Caco-2 (cell line): ENCODE measurements around the gene LYPD3. TPM values are rescaled to one million over a fixed set of nuclear protein-coding genes. Genes with fewer than 3 reads are reported as not detected.
"Not testable (repeated sequence)": the region's sequence is repeated elsewhere in the genome, so short reads cannot be mapped to it uniquely, and the experiment has no call there.

ENCODE experiments used
- BruUV-seq: library from RNA; stranded (reverse); fragments of 400-500 nt; replicated peaks from 2 replicates; lab custom pipeline; 2021; lab: Mats Ljungman, UMichigan
- CTCF ChIA-PET: fragments of 300-600 bp; sonication (Branson Sonifier 250); formaldehyde crosslinking; loops from one replicate; lab custom pipeline; 2022; ENCODE audit warnings: antibody characterized with exemption; lab: Charles Lee
- POLR2A ChIA-PET: fragments of 300-600 bp; sonication (Branson Sonifier 250); formaldehyde crosslinking; loops from one replicate; lab custom pipeline; 2022; ENCODE audit warnings: antibody characterized with exemption; lab: Charles Lee
- DNase-seq, 2 experiments: peaks; one replicate each; pipeline versions ENCODE4 v3.0.0 to v3.0.0-alpha.2; 2020 to 2022
- H3K27me3 ChIP-seq: replicated peaks from 2 replicates; pipeline ENCODE4 v1.6.0; 2011; ENCODE audit warnings: low read length; ENCODE audit not compliant: control insufficient read depth, insufficient read depth
- H3K36me3 ChIP-seq: 2 replicates; pipeline ENCODE4 v1.5.1; 2011; ENCODE audit warnings: low read length; ENCODE audit not compliant: control insufficient read depth, insufficient read depth
- H3K4me1 ChIP-seq: fragments of 250-450 bp; sonication (Bioruptor Pico); 2 replicates; pipeline ENCODE4 v1.5.1; 2020; ENCODE audit warnings: mild to moderate bottlenecking
- H3K4me3 ChIP-seq: 2 replicates; pipeline ENCODE4 v1.5.1; 2011; ENCODE audit warnings: low read depth, mild to moderate bottlenecking, control low read depth, low read length
- H3K9me3 ChIP-seq: fragments of 250-450 bp; sonication (Bioruptor Pico); 2 replicates; pipeline ENCODE4 v1.5.1; 2020; ENCODE audit warnings: mild to moderate bottlenecking, moderate library complexity
- H3K27ac Mint-ChIP-seq: one replicate; pipeline ENCODE4 v1.8.0; 2022; ENCODE audit warnings: mixed read lengths; ENCODE audit not compliant: unreplicated experiment
- H3K27me3 Mint-ChIP-seq: one replicate; pipeline ENCODE4 v1.8.0; 2022; ENCODE audit warnings: mixed read lengths; ENCODE audit not compliant: insufficient read depth, unreplicated experiment
- H3K36me3 Mint-ChIP-seq: one replicate; pipeline ENCODE4 v1.8.0; 2022; ENCODE audit warnings: mild to moderate bottlenecking, mixed read lengths; ENCODE audit not compliant: insufficient read depth, unreplicated experiment
- H3K4me1 Mint-ChIP-seq: one replicate; pipeline ENCODE4 v1.8.0; 2022; ENCODE audit warnings: low read depth, mixed read lengths; ENCODE audit not compliant: unreplicated experiment
- H3K4me3 Mint-ChIP-seq: one replicate; pipeline ENCODE4 v1.8.0; 2022; ENCODE audit warnings: mild to moderate bottlenecking, moderate library complexity, mixed read lengths; ENCODE audit not compliant: unreplicated experiment
- H3K9me3 Mint-ChIP-seq: one replicate; pipeline ENCODE4 v1.8.0; 2022; ENCODE audit warnings: mixed read lengths; ENCODE audit not compliant: unreplicated experiment
- intact Hi-C: fragments of 100-400 bp; cut with micrococcal nuclease; formaldehyde crosslinking; loops from one replicate; pipeline ENCODE4 v1.10.0; 2022; ENCODE audit not compliant: unreplicated experiment
- total RNA-seq: library from RNA; stranded (reverse); gene quantifications from 2 replicates; pipeline ENCODE4 v1.2.3, GENCODE V29; 2022
- TF ChIP-seq, protein P1 (sequence below), 2 experiments: fragments of 200-600 bp in 1 of 2; IDR thresholded peaks; 1 replicate in 1 of 2; 2 replicates in 1 of 2; pipeline versions ENCODE4 v1.5.1 to v1.8.0; 2011 to 2022; ENCODE audit warnings: antibody characterized with exemption in 1 of 2, control low read depth in 1 of 2, inconsistent platforms in 1 of 2, low read depth in 1 of 2, low read length in 1 of 2, mild to moderate bottlenecking in 1 of 2, moderate library complexity in 1 of 2; ENCODE audit not compliant: insufficient read depth in 1 of 2, severe bottlenecking in 1 of 2, unreplicated experiment in 1 of 2

Gene LYPD3
- total RNA-seq, 1 experiment from 2014 or later: 1.3 TPM

DNA sequence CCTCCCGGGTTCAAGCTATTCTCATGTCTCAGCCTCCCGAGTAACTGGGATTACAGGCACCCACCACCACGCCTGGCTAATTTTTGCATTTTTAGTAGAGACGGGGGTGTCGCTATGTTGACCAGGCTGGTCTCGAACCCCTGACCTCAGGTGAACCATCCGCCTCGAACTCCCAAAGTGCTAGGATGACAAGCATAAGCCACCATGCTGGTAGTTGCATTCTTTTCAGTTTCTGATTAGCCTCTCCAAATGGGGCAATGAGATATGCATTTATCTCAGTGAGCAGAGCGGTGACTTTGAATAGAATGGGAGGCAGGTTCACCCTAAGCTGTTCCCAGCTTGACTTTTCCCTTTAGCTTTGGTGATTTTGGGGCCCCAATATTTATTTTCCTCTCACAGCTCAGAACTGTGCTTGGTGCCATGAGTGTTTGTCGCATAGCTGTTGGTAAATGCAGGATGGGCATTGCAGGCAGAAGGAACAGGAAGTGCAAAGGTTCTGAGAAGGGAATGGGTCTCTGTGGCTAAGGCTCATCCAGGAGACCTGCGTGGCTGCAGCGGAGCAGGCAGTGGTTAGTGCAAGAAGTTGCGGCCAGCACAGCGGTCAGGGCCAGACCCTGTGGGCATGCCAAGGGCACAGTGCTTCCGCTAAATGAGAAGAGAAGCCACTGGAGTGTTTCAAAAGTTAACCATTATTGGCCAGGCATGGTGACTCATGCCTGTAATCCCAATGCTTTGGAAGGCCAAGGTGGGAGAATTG is 20.7 kb downstream of the LYPD3 start:
- TF ChIP-seq, protein P1, sequence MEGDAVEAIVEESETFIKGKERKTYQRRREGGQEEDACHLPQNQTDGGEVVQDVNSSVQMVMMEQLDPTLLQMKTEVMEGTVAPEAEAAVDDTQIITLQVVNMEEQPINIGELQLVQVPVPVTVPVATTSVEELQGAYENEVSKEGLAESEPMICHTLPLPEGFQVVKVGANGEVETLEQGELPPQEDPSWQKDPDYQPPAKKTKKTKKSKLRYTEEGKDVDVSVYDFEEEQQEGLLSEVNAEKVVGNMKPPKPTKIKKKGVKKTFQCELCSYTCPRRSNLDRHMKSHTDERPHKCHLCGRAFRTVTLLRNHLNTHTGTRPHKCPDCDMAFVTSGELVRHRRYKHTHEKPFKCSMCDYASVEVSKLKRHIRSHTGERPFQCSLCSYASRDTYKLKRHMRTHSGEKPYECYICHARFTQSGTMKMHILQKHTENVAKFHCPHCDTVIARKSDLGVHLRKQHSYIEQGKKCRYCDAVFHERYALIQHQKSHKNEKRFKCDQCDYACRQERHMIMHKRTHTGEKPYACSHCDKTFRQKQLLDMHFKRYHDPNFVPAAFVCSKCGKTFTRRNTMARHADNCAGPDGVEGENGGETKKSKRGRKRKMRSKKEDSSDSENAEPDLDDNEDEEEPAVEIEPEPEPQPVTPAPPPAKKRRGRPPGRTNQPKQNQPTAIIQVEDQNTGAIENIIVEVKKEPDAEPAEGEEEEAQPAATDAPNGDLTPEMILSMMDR (IDR thresholded peaks at IDR 0.05; ENCODE audit: insufficient read depth in 1 of 2, low read depth in 1 of 2, low read length in 1 of 2, severe bottlenecking in 1 of 2, unreplicated experiment in 1 of 2): no peak
- Histone ChIP-seq H3K36me3 (no peaks in the 10 kb centered on the region), H3K9me3 (peaks cover 2% of the 10 kb centered on the region; the same call in 1 of the 2 replicates), H3K4me3 (no peak overlapping the region), H3K27me3 (no peaks in the 10 kb centered on the region), H3K4me1 (no peaks in the 10 kb centered on the region)
- Mint-ChIP-seq H3K27me3 (peaks cover 5% of the 10 kb centered on the region), H3K9me3 (no peaks in the 10 kb centered on the region), H3K4me1 (peaks cover 5% of the 10 kb centered on the region), H3K36me3 (no peaks in the 10 kb centered on the region), H3K27ac (no peak overlapping the region), H3K4me3 (no peak overlapping the region)
- no peak for DNase-seq
- BruUV-seq: no TSS peak
- CTCF ChIA-PET: interaction anchor here (0.6 kb wide), 1 partner anchor 224 kb away, joined by 3 read pairs; no protein-coding TSS in a partner anchor
- intact Hi-C loops: loop anchor here (5.0 to 10.0 kb wide), 2 partner anchors 58 to 210 kb away; partner anchors contain the start of gene PHLDB3
- POLR2A ChIA-PET: no interaction called here

DNA sequence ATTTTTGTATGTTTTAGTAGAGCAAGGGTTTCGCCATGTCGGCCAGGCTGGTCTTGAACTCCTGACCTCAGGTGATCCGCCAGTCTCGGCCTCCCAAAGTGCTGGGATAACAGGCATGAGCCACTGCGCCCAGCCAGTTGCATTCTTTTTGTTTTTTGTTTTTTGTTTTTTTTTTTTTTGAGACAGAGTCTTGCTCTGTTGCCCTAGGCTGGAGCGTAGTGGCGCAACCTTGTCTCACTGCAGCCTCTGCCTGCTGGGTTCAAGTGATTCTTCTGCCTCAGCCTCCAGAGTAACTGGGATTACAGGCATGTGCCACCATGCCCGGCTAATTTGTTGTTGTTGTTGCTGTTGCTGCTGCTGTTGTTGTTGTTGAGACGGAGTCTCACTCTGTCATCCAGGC is 21.3 kb downstream of the LYPD3 start:
- H3K27me3 Mint-ChIP-seq, H3K9me3 Mint-ChIP-seq, H3K4me3 Mint-ChIP-seq, H3K27me3 ChIP-seq, H3K4me1 ChIP-seq, H3K9me3 ChIP-seq, H3K36me3 Mint-ChIP-seq, BruUV-seq, H3K27ac Mint-ChIP-seq, H3K4me3 ChIP-seq, POLR2A ChIA-PET, H3K4me1 Mint-ChIP-seq, H3K36me3 ChIP-seq, DNase-seq: not testable (repeated sequence)
- CTCF ChIA-PET: interaction anchor here (0.6 to 1.1 kb wide), 2 partner anchors 19 to 225 kb away, joined by 3 read pairs; no protein-coding TSS in a partner anchor
- intact Hi-C loops: loop anchor here (10.0 kb wide), 1 partner anchor 211 kb away; no protein-coding TSS in a partner anchor

DNA sequence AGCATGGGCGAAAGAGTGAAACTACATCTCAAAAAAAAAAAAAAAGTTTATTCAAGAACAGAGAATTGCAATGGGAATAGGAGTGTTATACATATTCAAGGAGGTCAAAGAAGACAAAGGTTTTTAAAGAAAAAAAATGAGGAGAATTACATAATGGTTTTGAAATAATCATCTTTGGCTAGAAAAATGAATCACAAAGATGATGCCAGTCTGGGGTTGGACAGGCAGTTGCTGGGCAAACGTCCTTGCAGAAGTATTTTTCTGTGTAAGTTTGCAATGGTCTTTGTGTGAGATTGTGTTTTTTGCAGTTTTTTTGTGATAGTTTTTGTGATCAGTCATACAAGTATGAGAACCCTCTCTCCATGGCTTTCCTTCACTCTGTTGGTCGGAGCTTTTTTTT is 23.7 kb downstream of the LYPD3 start:
- intact Hi-C loops: loop anchor here (10.0 kb wide), 1 partner anchor 213 kb away; no protein-coding TSS in a partner anchor
- no peaks in the 10 kb centered on the region for H3K27me3 ChIP-seq
- no peak overlapping the region for H3K27ac Mint-ChIP-seq
- no peak for DNase-seq
- TF ChIP-seq, protein P1 (IDR thresholded peaks at IDR 0.05; ENCODE audit: insufficient read depth in 1 of 2, low read depth in 1 of 2, low read length in 1 of 2, severe bottlenecking in 1 of 2, unreplicated experiment in 1 of 2): no peak
- H3K9me3 Mint-ChIP-seq: no peaks in the 10 kb centered on the region
- no peaks in the 10 kb centered on the region for H3K4me1 ChIP-seq
- H3K4me1 Mint-ChIP-seq: peaks cover under 1% of the 10 kb centered on the region
- no peaks in the 10 kb centered on the region for H3K36me3 ChIP-seq
- POLR2A ChIA-PET: interaction anchor here (0.5 kb wide), 1 partner anchor 62 kb away, joined by 3 read pairs; no protein-coding TSS in a partner anchor
- H3K9me3 ChIP-seq: peaks cover 5% of the 10 kb centered on the region; the same call in 1 of the 2 replicates
- no peaks in the 10 kb centered on the region for H3K36me3 Mint-ChIP-seq
- H3K27me3 Mint-ChIP-seq: peaks cover 3% of the 10 kb centered on the region
- H3K4me3 ChIP-seq: no peak overlapping the region
- CTCF ChIA-PET: no interaction called here
- no TSS peak for BruUV-seq
- H3K4me3 Mint-ChIP-seq: no peak overlapping the region
